Ovary (tissue), 3 donors: Measurements from ENCODE around the gene ANKRD10.

Source experiments
- CTCF ChIP-seq, 3 donors: fragments of 450-650 bp in 2 of 3; fragments of 200-600 bp in 1 of 3; IDR thresholded peaks; one replicate each; pipeline versions ENCODE4 v1.5.1 to v1.8.0; 2016 to 2022; ENCODE audit warnings: antibody characterized with exemption in 3 of 3, mild to moderate bottlenecking in 1 of 3
- EP300 ChIP-seq: sonication (generic); formaldehyde crosslinking; IDR thresholded peaks from one replicate; pipeline ENCODE4 v1.6.1; 2017; ENCODE audit warnings: antibody characterized with exemption
- POLR2A ChIP-seq: fragments of 450-650 bp; IDR thresholded peaks from one replicate; pipeline ENCODE4 v1.6.1; 2017; ENCODE audit warnings: antibody characterized with exemption, mild to moderate bottlenecking, moderate library complexity
- donor health status: DM: no; HTN: no; CAD: no.

DNA sequence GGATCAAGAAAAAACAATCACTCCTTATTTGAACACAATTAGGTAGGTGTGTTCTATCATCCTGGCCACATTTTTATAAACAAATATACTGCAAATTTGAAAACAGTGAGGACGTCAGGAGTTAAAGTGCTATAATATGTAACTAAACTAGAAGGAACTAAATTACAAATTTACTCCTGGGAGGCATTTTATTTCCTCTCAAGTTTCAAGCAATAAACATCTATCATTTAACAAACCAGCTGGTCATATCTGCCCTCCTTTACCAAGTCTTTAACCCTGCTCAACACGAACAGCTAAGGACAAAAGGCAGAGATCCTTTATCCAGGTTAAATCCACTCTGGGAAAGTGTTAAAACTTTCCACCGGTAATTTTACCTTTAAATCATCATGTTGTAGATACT lies 26.5 kb downstream of the ANKRD10 start:
- TF ChIP-seq POLR2A, result no peak
- TF ChIP-seq CTCF (IDR thresholded peaks at IDR 0.05), result no peak
- no peak for TF ChIP-seq EP300
